Measurements from ENCODE around the gene ABHD6. TPM values are rescaled to one million over a fixed set of nuclear protein-coding genes. Genes with fewer than 3 reads are reported as not detected.
"Not testable (repeated sequence)": the region's sequence is repeated elsewhere in the genome, so short reads cannot be mapped to it uniquely, and the experiment has no call there.

Gene ABHD6
- polyA plus RNA-seq, 3 donors: 7.3 to 11.6 (median 9.0) TPM

- H3K36me3 Mint-ChIP-seq: peaks cover 36 to 45% of the 10 kb centered on the region in 2 donors
- H3K9me3 Mint-ChIP-seq: no peaks in the 10 kb centered on the region
- no peak for DNase-seq
- H3K27me3 Mint-ChIP-seq (ENCODE audit: low read depth in 3 of 3): peaks cover 0 to under 1% (median 0%) of the 10 kb centered on the region in 3 donors
- no peak overlapping the region for H3K27ac Mint-ChIP-seq
- Histone ChIP-seq H3K9me3 (replicated peaks in 1 of 2; ENCODE audit: control insufficient read depth in 1 of 2, insufficient read depth in 1 of 2, low read length in 2 of 2) (no peaks in the 10 kb centered on the region), H3K9ac (ENCODE audit: insufficient read depth, low read length, poor library complexity, severe bottlenecking) (no peak overlapping the region), H3K27me3 (ENCODE audit: control insufficient read depth in 2 of 2, insufficient read depth in 2 of 2, low read length in 2 of 2) (no peaks in the 10 kb centered on the region), H3K4me1 (ENCODE audit: control insufficient read depth in 1 of 2, insufficient read depth in 2 of 2, low read length in 2 of 2) (no peaks in the 10 kb centered on the region), H2AFZ (ENCODE audit: insufficient read depth, low read depth, low read length, poor library complexity, severe bottlenecking) (no peak overlapping the region), H3K4me2 (replicated peaks; ENCODE audit: extremely low read depth, low read length, poor library complexity, severe bottlenecking) (no peak overlapping the region), H3K27ac (ENCODE audit: low read depth in 1 of 2, low read length in 2 of 2) (no peak overlapping the region), H4K20me1 (ENCODE audit: insufficient read depth, low read length) (no peaks in the 10 kb centered on the region), H3K4me3 (replicated peaks in 1 of 3; ENCODE audit: low read depth in 2 of 3, low read length in 3 of 3) (no peak overlapping the region), H3K36me3 (replicated peaks in 1 of 2; ENCODE audit: control insufficient read depth in 1 of 2, insufficient read depth in 2 of 2, low read length in 2 of 2) (peaks cover 36 to 41% of the 10 kb centered on the region in 2 donors), H3K79me2 (ENCODE audit: insufficient read depth, low read length) (no peaks in the 10 kb centered on the region)
- 92% methylated on average over 2 of the region's 4 CpGs for WGBS (ENCODE audit: insufficient coverage)
- intact Hi-C loops (cut with micrococcal nuclease): no loop called here
- TF ChIP-seq, protein P1, sequence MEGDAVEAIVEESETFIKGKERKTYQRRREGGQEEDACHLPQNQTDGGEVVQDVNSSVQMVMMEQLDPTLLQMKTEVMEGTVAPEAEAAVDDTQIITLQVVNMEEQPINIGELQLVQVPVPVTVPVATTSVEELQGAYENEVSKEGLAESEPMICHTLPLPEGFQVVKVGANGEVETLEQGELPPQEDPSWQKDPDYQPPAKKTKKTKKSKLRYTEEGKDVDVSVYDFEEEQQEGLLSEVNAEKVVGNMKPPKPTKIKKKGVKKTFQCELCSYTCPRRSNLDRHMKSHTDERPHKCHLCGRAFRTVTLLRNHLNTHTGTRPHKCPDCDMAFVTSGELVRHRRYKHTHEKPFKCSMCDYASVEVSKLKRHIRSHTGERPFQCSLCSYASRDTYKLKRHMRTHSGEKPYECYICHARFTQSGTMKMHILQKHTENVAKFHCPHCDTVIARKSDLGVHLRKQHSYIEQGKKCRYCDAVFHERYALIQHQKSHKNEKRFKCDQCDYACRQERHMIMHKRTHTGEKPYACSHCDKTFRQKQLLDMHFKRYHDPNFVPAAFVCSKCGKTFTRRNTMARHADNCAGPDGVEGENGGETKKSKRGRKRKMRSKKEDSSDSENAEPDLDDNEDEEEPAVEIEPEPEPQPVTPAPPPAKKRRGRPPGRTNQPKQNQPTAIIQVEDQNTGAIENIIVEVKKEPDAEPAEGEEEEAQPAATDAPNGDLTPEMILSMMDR (IDR thresholded peaks at IDR 0.05): no peak
- H3K4me1 Mint-ChIP-seq: no peaks in the 10 kb centered on the region
- H3K4me3 Mint-ChIP-seq: no peak overlapping the region
These were observed 50.6 kb downstream of the ABHD6 start for GRCh38 chr3:58288011-58288728.

- WGBS (ENCODE audit: insufficient coverage): no CpG with 5 or more reads among the region's 4 CpGs
These were observed 51.5 kb downstream of the ABHD6 start for GRCh38 chr3:58288964-58289613.

DNA sequence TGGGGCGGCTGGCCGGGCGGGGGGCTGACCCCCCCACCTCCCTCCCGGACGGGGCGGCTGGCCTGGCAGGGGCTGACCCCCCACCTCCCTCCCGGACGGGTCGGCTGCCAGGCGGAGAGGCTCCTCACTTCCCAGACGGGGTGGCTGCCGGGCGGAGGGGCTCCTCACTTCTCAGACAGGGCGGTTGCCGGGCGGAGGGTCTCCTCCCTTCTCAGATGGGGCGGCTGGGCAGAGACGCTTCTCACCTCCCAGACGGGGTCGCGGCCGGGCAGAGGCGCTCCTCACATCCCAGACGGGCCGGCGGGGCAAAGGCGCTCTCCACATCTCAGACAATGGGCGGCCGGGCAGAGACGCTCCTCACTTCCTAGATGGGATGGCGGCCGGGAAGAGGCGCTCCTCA, 52.9 kb downstream of the ABHD6 start:
- DNase-seq; H2AFZ ChIP-seq (ENCODE audit: insufficient read depth, low read depth, low read length, poor library complexity, severe bottlenecking); H3K4me1 ChIP-seq (ENCODE audit: control insufficient read depth in 1 of 2, insufficient read depth in 2 of 2, low read length in 2 of 2); H3K4me3 Mint-ChIP-seq; H3K9me3 ChIP-seq (replicated peaks in 1 of 2; ENCODE audit: control insufficient read depth in 1 of 2, insufficient read depth in 1 of 2, low read length in 2 of 2); H3K27ac ChIP-seq (ENCODE audit: low read depth in 1 of 2, low read length in 2 of 2); H3K27me3 Mint-ChIP-seq (ENCODE audit: low read depth in 3 of 3); H3K9me3 Mint-ChIP-seq; H3K4me3 ChIP-seq (replicated peaks in 1 of 3; ENCODE audit: low read depth in 2 of 3, low read length in 3 of 3); H3K79me2 ChIP-seq (ENCODE audit: insufficient read depth, low read length); H3K27me3 ChIP-seq (ENCODE audit: control insufficient read depth in 2 of 2, insufficient read depth in 2 of 2, low read length in 2 of 2); H3K4me2 ChIP-seq (replicated peaks; ENCODE audit: extremely low read depth, low read length, poor library complexity, severe bottlenecking); H3K27ac Mint-ChIP-seq; H3K4me1 Mint-ChIP-seq; H4K20me1 ChIP-seq (ENCODE audit: insufficient read depth, low read length); H3K9ac ChIP-seq (ENCODE audit: insufficient read depth, low read length, poor library complexity, severe bottlenecking); intact Hi-C loops (cut with micrococcal nuclease): not testable (repeated sequence)
- WGBS (ENCODE audit: insufficient coverage): no CpG with 5 or more reads among the region's 33 CpGs
- H3K36me3 Mint-ChIP-seq: peaks cover 30 to 34% of the 10 kb centered on the region in 2 donors
- peaks cover 22 to 32% of the 10 kb centered on the region in 2 donors for H3K36me3 ChIP-seq (replicated peaks in 1 of 2; ENCODE audit: control insufficient read depth in 1 of 2, insufficient read depth in 2 of 2, low read length in 2 of 2)

More at GRCh38 chr3:58288964-58289613, 51.5 kb downstream of the ABHD6 start:
- DNase-seq; H3K4me3 Mint-ChIP-seq; H3K79me2 ChIP-seq (ENCODE audit: insufficient read depth, low read length); H3K4me1 Mint-ChIP-seq; H3K9ac ChIP-seq (ENCODE audit: insufficient read depth, low read length, poor library complexity, severe bottlenecking); H3K4me2 ChIP-seq (replicated peaks; ENCODE audit: extremely low read depth, low read length, poor library complexity, severe bottlenecking); H3K27ac ChIP-seq (ENCODE audit: low read depth in 1 of 2, low read length in 2 of 2); H2AFZ ChIP-seq (ENCODE audit: insufficient read depth, low read depth, low read length, poor library complexity, severe bottlenecking); H3K27me3 ChIP-seq (ENCODE audit: control insufficient read depth in 2 of 2, insufficient read depth in 2 of 2, low read length in 2 of 2); H3K9me3 ChIP-seq (replicated peaks in 1 of 2; ENCODE audit: control insufficient read depth in 1 of 2, insufficient read depth in 1 of 2, low read length in 2 of 2); H3K27me3 Mint-ChIP-seq (ENCODE audit: low read depth in 3 of 3); H4K20me1 ChIP-seq (ENCODE audit: insufficient read depth, low read length); H3K4me3 ChIP-seq (replicated peaks in 1 of 3; ENCODE audit: low read depth in 2 of 3, low read length in 3 of 3); intact Hi-C loops (cut with micrococcal nuclease); H3K4me1 ChIP-seq (ENCODE audit: control insufficient read depth in 1 of 2, insufficient read depth in 2 of 2, low read length in 2 of 2); H3K9me3 Mint-ChIP-seq: not testable (repeated sequence)
- H3K27ac Mint-ChIP-seq: peak overlapping the region in 1 of 7 donors; percentile 71
- peaks cover 37 to 40% of the 10 kb centered on the region in 2 donors for H3K36me3 Mint-ChIP-seq
- H3K36me3 ChIP-seq (replicated peaks in 1 of 2; ENCODE audit: control insufficient read depth in 1 of 2, insufficient read depth in 2 of 2, low read length in 2 of 2): peaks cover 33 to 39% of the 10 kb centered on the region in 2 donors

Measured in CD14-positive monocyte (primary cell).